Effector memory CD8-positive, alpha-beta T cell (primary cell): Measurements from ENCODE around the gene IGSF21.

Experiments used
- ATAC-seq: fragments of 150-1000 bp; cut with Tn5 transposase; replicated peaks from 2 replicates; pipeline ENCODE4 v1.10.0; 2021; ENCODE audit warnings: mild to moderate bottlenecking, moderate library complexity
- DNase-seq, 3 experiments: peaks; one replicate each; pipeline ENCODE4 v3.0.0; 2021
- H3K27ac Mint-ChIP-seq, 2 donors: one replicate each; pipeline ENCODE4 v1.8.0; 2022; ENCODE audit warnings: mild to moderate bottlenecking in 2 of 2, mixed read lengths in 2 of 2, moderate library complexity in 2 of 2
- H3K27me3 Mint-ChIP-seq, 2 donors: one replicate each; pipeline ENCODE4 v1.8.0; 2022; ENCODE audit warnings: mixed read lengths in 2 of 2
- H3K36me3 Mint-ChIP-seq: one replicate; pipeline ENCODE4 v1.8.0; 2022; ENCODE audit warnings: mild to moderate bottlenecking, moderate library complexity, mixed read lengths; ENCODE audit not compliant: insufficient read depth
- H3K4me1 Mint-ChIP-seq, 2 donors: one replicate each; pipeline ENCODE4 v1.8.0; 2022; ENCODE audit warnings: low read depth in 2 of 2, mixed read lengths in 2 of 2
- H3K4me3 Mint-ChIP-seq, 2 donors: one replicate each; pipeline ENCODE4 v1.8.0; 2022; ENCODE audit warnings: mild to moderate bottlenecking in 2 of 2, mixed read lengths in 2 of 2, moderate library complexity in 2 of 2
- H3K9me3 Mint-ChIP-seq, 2 donors: one replicate each; pipeline ENCODE4 v1.8.0; 2022; ENCODE audit warnings: mixed read lengths in 2 of 2

Gene IGSF21

GRCh38 chr1:18085387-18086074, 22.1 kb upstream of the IGSF21 start:
- Mint-ChIP-seq H3K4me1 (no peaks in the 10 kb centered on the region), H3K27ac (no peak overlapping the region), H3K27me3 (peaks cover 20 to 52% of the 10 kb centered on the region in 2 donors), H3K36me3 (peaks cover 3% of the 10 kb centered on the region), H3K9me3 (no peaks in the 10 kb centered on the region), H3K4me3 (no peak overlapping the region)
- ATAC-seq (no peak), DNase-seq (no peak)

GRCh38 chr1:18088077-18088594, 19.5 kb upstream of the IGSF21 start:
- no peak for ATAC-seq
- no peak overlapping the region for H3K4me3 Mint-ChIP-seq
- no peaks in the 10 kb centered on the region for H3K9me3 Mint-ChIP-seq
- no peaks in the 10 kb centered on the region for H3K4me1 Mint-ChIP-seq
- H3K27me3 Mint-ChIP-seq: peaks cover 29 to 55% of the 10 kb centered on the region in 2 donors
- H3K27ac Mint-ChIP-seq: no peak overlapping the region
- DNase-seq: no peak
- peaks cover 3% of the 10 kb centered on the region for H3K36me3 Mint-ChIP-seq

GRCh38 chr1:18089488-18089887, 18.1 kb upstream of the IGSF21 start:
- no peak overlapping the region for H3K27ac Mint-ChIP-seq
- H3K4me1 Mint-ChIP-seq: no peaks in the 10 kb centered on the region
- H3K27me3 Mint-ChIP-seq: peaks cover 34 to 59% of the 10 kb centered on the region in 2 donors
- H3K36me3 Mint-ChIP-seq: peaks cover 3% of the 10 kb centered on the region
- H3K4me3 Mint-ChIP-seq: no peak overlapping the region
- no peaks in the 10 kb centered on the region for H3K9me3 Mint-ChIP-seq
- ATAC-seq (no peak), DNase-seq (no peak)

- Mint-ChIP-seq H3K27me3 (peaks cover 40 to 59% of the 10 kb centered on the region in 2 donors), H3K27ac (no peak overlapping the region), H3K9me3 (no peaks in the 10 kb centered on the region), H3K36me3 (peaks cover 3% of the 10 kb centered on the region), H3K4me3 (no peak overlapping the region), H3K4me1 (no peaks in the 10 kb centered on the region)
- DNase-seq: no peak
- no peak for ATAC-seq
These were observed 17.0 kb upstream of the IGSF21 start for GRCh38 chr1:18090636-18091035.

- no peak for ATAC-seq
- H3K4me1 Mint-ChIP-seq: no peaks in the 10 kb centered on the region
- no peak overlapping the region for H3K27ac Mint-ChIP-seq
- H3K27me3 Mint-ChIP-seq: peaks cover 41 to 59% of the 10 kb centered on the region in 2 donors
- no peak overlapping the region for H3K4me3 Mint-ChIP-seq
- H3K36me3 Mint-ChIP-seq: no peaks in the 10 kb centered on the region
- H3K9me3 Mint-ChIP-seq: no peaks in the 10 kb centered on the region
- no peak for DNase-seq
These were observed 15.7 kb upstream of the IGSF21 start for GRCh38 chr1:18091660-18092446.

- no peak for DNase-seq
- H3K4me3 Mint-ChIP-seq: no peak overlapping the region
- H3K36me3 Mint-ChIP-seq: no peaks in the 10 kb centered on the region
- no peaks in the 10 kb centered on the region for H3K9me3 Mint-ChIP-seq
- H3K27ac Mint-ChIP-seq: no peak overlapping the region
- no peaks in the 10 kb centered on the region for H3K4me1 Mint-ChIP-seq
- ATAC-seq: no peak
- peaks cover 30 to 60% of the 10 kb centered on the region in 2 donors for H3K27me3 Mint-ChIP-seq
These were observed 14.4 kb upstream of the IGSF21 start for GRCh38 chr1:18093193-18093592.

- H3K27ac Mint-ChIP-seq: no peak overlapping the region
- no peaks in the 10 kb centered on the region for H3K4me1 Mint-ChIP-seq
- no peaks in the 10 kb centered on the region for H3K9me3 Mint-ChIP-seq
- H3K36me3 Mint-ChIP-seq: no peaks in the 10 kb centered on the region
- H3K27me3 Mint-ChIP-seq: peaks cover 29 to 59% of the 10 kb centered on the region in 2 donors
- H3K4me3 Mint-ChIP-seq: no peak overlapping the region
- ATAC-seq (no peak), DNase-seq (no peak)
These were observed 14.0 kb upstream of the IGSF21 start for GRCh38 chr1:18093646-18094045.

GRCh38 chr1:18094096-18094495, 13.5 kb upstream of the IGSF21 start:
- no peak for DNase-seq
- Mint-ChIP-seq H3K4me3 (no peak overlapping the region), H3K9me3 (no peaks in the 10 kb centered on the region), H3K36me3 (no peaks in the 10 kb centered on the region), H3K4me1 (no peaks in the 10 kb centered on the region), H3K27me3 (peaks cover 32 to 59% of the 10 kb centered on the region in 2 donors), H3K27ac (no peak overlapping the region)
- ATAC-seq: no peak

GRCh38 chr1:18097206-18097605, 10.4 kb upstream of the IGSF21 start:
- Mint-ChIP-seq H3K4me3 (no peak overlapping the region), H3K27ac (no peak overlapping the region), H3K9me3 (no peaks in the 10 kb centered on the region), H3K27me3 (peaks cover 35 to 59% of the 10 kb centered on the region in 2 donors), H3K36me3 (no peaks in the 10 kb centered on the region), H3K4me1 (no peaks in the 10 kb centered on the region)
- ATAC-seq (no peak), DNase-seq (no peak)

- H3K4me1 Mint-ChIP-seq: no peaks in the 10 kb centered on the region
- no peaks in the 10 kb centered on the region for H3K36me3 Mint-ChIP-seq
- peaks cover 40 to 55% of the 10 kb centered on the region in 2 donors for H3K27me3 Mint-ChIP-seq
- no peaks in the 10 kb centered on the region for H3K9me3 Mint-ChIP-seq
- no peak overlapping the region for H3K4me3 Mint-ChIP-seq
- DNase-seq: no peak
- ATAC-seq: no peak
- no peak overlapping the region for H3K27ac Mint-ChIP-seq
These were observed 8.6 kb upstream of the IGSF21 start for GRCh38 chr1:18099026-18099425.

- Mint-ChIP-seq H3K9me3 (no peaks in the 10 kb centered on the region), H3K27ac (no peak overlapping the region)
These were observed 7.5 kb upstream of the IGSF21 start for GRCh38 chr1:18100060-18100459.

GRCh38 chr1:18100491-18101063, 7.0 kb upstream of the IGSF21 start:
- no peak overlapping the region for H3K27ac Mint-ChIP-seq
- H3K9me3 Mint-ChIP-seq: no peaks in the 10 kb centered on the region
- peaks cover 36 to 57% of the 10 kb centered on the region in 2 donors for H3K27me3 Mint-ChIP-seq
- H3K36me3 Mint-ChIP-seq: no peaks in the 10 kb centered on the region
- no peaks in the 10 kb centered on the region for H3K4me1 Mint-ChIP-seq
- ATAC-seq (no peak), DNase-seq (peak in 1 of 3 experiments; percentile 4)
- H3K4me3 Mint-ChIP-seq: no peak overlapping the region

More at GRCh38 chr1:18100060-18100459, 7.5 kb upstream of the IGSF21 start:
- no peak overlapping the region for H3K4me3 Mint-ChIP-seq
- no peak for DNase-seq
- H3K4me1 Mint-ChIP-seq: no peaks in the 10 kb centered on the region
- H3K27me3 Mint-ChIP-seq: peaks cover 41 to 56% of the 10 kb centered on the region in 2 donors
- ATAC-seq: no peak
- no peaks in the 10 kb centered on the region for H3K36me3 Mint-ChIP-seq

- Mint-ChIP-seq H3K9me3 (no peaks in the 10 kb centered on the region), H3K4me1 (no peaks in the 10 kb centered on the region), H3K27me3 (peaks cover 39 to 66% of the 10 kb centered on the region in 2 donors), H3K4me3 (no peak overlapping the region), H3K27ac (no peak overlapping the region), H3K36me3 (no peaks in the 10 kb centered on the region)
- ATAC-seq: no peak
- DNase-seq: no peak
These were observed 6.1 kb upstream of the IGSF21 start for GRCh38 chr1:18101508-18101907.
